K562 (cell line): ENCODE results near the gene MYO1E. TPM values are rescaled to one million over a fixed set of nuclear protein-coding genes. Genes with fewer than 3 reads are reported as not detected.

Source experiments
- ATAC-seq: fragments of 200-7000 bp; cut with Tn5 transposase; 3 replicates; pipeline ENCODE4 v1.9.1; 2020; ENCODE audit warnings: moderate library complexity
- BruUV-seq: library from RNA; stranded (reverse); fragments of 400-500 nt; replicated peaks from 2 replicates; lab custom pipeline; 2021; lab: Mats Ljungman, UMichigan
- CTCF ChIA-PET: fragments of 300-600 bp; formaldehyde crosslinking; extraction: SDS; loops from one replicate; lab custom pipeline; 2021; ENCODE audit warnings: low intra/inter-chr PET ratio; lab: Yijun Ruan, JAX
- POLR2A ChIA-PET: fragments of 300-600, 350-650 bp; sonication (Branson Sonifier 250); formaldehyde crosslinking; extraction: SDS; loops from one replicate; lab custom pipeline; 2021; ENCODE audit warnings: antibody characterized with exemption, inconsistent platforms; lab: Yijun Ruan, JAX
- DNase-seq, 4 experiments: peaks; one replicate each; pipeline versions ENCODE4 v3.0.0 to v3.0.0-alpha.2; 2011 to 2018; ENCODE audit warnings: low spot score in 3 of 4, mixed read lengths in 3 of 4; ENCODE audit errors: extremely low read depth in 1 of 4
- FAIRE-seq: peaks from 2 replicates; lab custom pipeline; 2011; peaks lifted over from hg19 to GRCh38; lab: Jason Lieb, UNC
- H2AFZ ChIP-seq: 2 replicates; pipeline ENCODE4 v1.6.0; 2011; ENCODE audit warnings: low read depth, low read length, control low read depth, inconsistent platforms
- H3K27ac ChIP-seq: fragments of 200-600 bp; 3 replicates; pipeline ENCODE4 v1.8.0; 2011; ENCODE audit warnings: low read depth, mild to moderate bottlenecking, control low read depth, inconsistent platforms, low read length, moderate library complexity, mixed read lengths; ENCODE audit errors: extremely low read depth
- H3K27me3 ChIP-seq, 2 experiments: fragments of 300-600 bp in 1 of 2; 2 replicates in 1 of 2; 3 replicates in 1 of 2; pipeline versions ENCODE4 v1.6.0 to v1.8.0; 2011; ENCODE audit warnings: inconsistent platforms in 2 of 2, low read length in 2 of 2, mild to moderate bottlenecking in 1 of 2, mixed read lengths in 1 of 2, moderate library complexity in 1 of 2; ENCODE audit not compliant: control insufficient read depth in 2 of 2, insufficient read depth in 2 of 2
- H3K36me3 ChIP-seq: fragments of 300-600 bp; 3 replicates; pipeline ENCODE4 v1.8.0; 2011; ENCODE audit warnings: mild to moderate bottlenecking, low read length, inconsistent platforms; ENCODE audit not compliant: control insufficient read depth, insufficient read depth
- H3K4me1 ChIP-seq, 2 experiments: fragments of 200-600 bp in 1 of 2; replicated peaks in 1 of 2; 2 replicates in 1 of 2; 3 replicates in 1 of 2; pipeline versions ENCODE4 v1.5.1 to v1.8.0; 2011; ENCODE audit warnings: inconsistent platforms in 2 of 2, low read length in 2 of 2, mild to moderate bottlenecking in 1 of 2, mixed read lengths in 1 of 2, moderate library complexity in 1 of 2; ENCODE audit not compliant: control insufficient read depth in 2 of 2, insufficient read depth in 2 of 2
- H3K4me2 ChIP-seq: 2 replicates; pipeline ENCODE4 v1.6.1; 2011; ENCODE audit warnings: low read length, control low read depth, inconsistent platforms, mixed read lengths; ENCODE audit not compliant: insufficient read depth
- H3K4me3 ChIP-seq: fragments of 200-600 bp; sonication (generic), shearing (Covaris generic); 2 replicates; pipeline ENCODE4 v1.5.1; 2016; ENCODE audit warnings: control low read depth, inconsistent platforms
- H3K79me2 ChIP-seq: fragments of 200-600 bp; 3 replicates; pipeline ENCODE4 v1.8.0; 2011; ENCODE audit warnings: low read length, inconsistent platforms; ENCODE audit not compliant: control insufficient read depth, insufficient read depth
- H3K9ac ChIP-seq, 2 experiments: 2 replicates each; pipeline versions ENCODE4 v1.6.0 to v1.6.1; 2011; ENCODE audit warnings: low read depth in 2 of 2, low read length in 2 of 2, control low read depth in 1 of 2, inconsistent platforms in 1 of 2, mild to moderate bottlenecking in 1 of 2, mixed read lengths in 1 of 2; ENCODE audit not compliant: insufficient read depth in 1 of 2
- H3K9me1 ChIP-seq: one replicate; pipeline ENCODE4 v1.6.0; 2011; ENCODE audit warnings: inconsistent platforms, mild to moderate bottlenecking, low read length, moderate library complexity; ENCODE audit not compliant: control insufficient read depth, insufficient read depth
- H3K9me3 ChIP-seq: replicated peaks from 2 replicates; pipeline ENCODE4 v1.5.1; 2011; ENCODE audit warnings: low read depth, low read length, inconsistent platforms; ENCODE audit not compliant: control insufficient read depth, insufficient read depth
- H4K20me1 ChIP-seq: replicated peaks from 2 replicates; pipeline ENCODE4 v1.6.1; 2011; ENCODE audit warnings: low read length, inconsistent platforms, mixed read lengths; ENCODE audit not compliant: control insufficient read depth, insufficient read depth
- DPF2 ChIP-seq: fragments of 450-650 bp; IDR thresholded peaks from 2 replicates; pipeline ENCODE4 v1.6.1; 2016
- ESRRB ChIP-seq: fragments of 250-450 bp; sonication (Bioruptor Pico); IDR thresholded peaks from 2 replicates; pipeline ENCODE4 v1.5.0; 2020; ENCODE audit warnings: mild to moderate bottlenecking, moderate library complexity, borderline replicate concordance
- FOXP1 ChIP-seq: sonication (generic); formaldehyde crosslinking; IDR thresholded peaks from 2 replicates; pipeline ENCODE4 v1.8.0; 2022; ENCODE audit warnings: mild to moderate bottlenecking, missing genetic modification reagents
- KAT8 ChIP-seq: fragments of 450-650 bp; IDR thresholded peaks from 2 replicates; pipeline ENCODE4 v1.6.1; 2016; ENCODE audit warnings: low read depth, mild to moderate bottlenecking
- PML ChIP-seq: IDR thresholded peaks from 2 replicates; pipeline ENCODE4 v1.6.1; 2012; ENCODE audit warnings: low read length, inconsistent platforms
- SAP30 ChIP-seq: fragments of 200-600 bp; sonication (generic); IDR thresholded peaks from 2 replicates; pipeline ENCODE4 v1.6.1; 2012; ENCODE audit warnings: borderline replicate concordance, low read depth, mild to moderate bottlenecking, moderate library complexity, low read length, control low read depth, inconsistent platforms; ENCODE audit not compliant: insufficient read depth, poor library complexity, severe bottlenecking
- SMARCC2 ChIP-seq: fragments of 450-650 bp; IDR thresholded peaks from 2 replicates; pipeline ENCODE4 v1.6.1; 2017; ENCODE audit warnings: antibody characterized with exemption, moderate library complexity, mild to moderate bottlenecking, low read depth
- ZBTB8A ChIP-seq: fragments of 450-650 bp; IDR thresholded peaks from 2 replicates; pipeline ENCODE4 v1.6.1; 2018; ENCODE audit warnings: mild to moderate bottlenecking, moderate library complexity; ENCODE audit not compliant: partially characterized antibody
- ZFP1 ChIP-seq: fragments of 450-650 bp; formaldehyde crosslinking; IDR thresholded peaks from 2 replicates; pipeline ENCODE4 v1.4.0; 2020; ENCODE audit warnings: mild to moderate bottlenecking, mixed read lengths
- ZNF668 ChIP-seq: fragments of 250-450 bp; sonication (Bioruptor Pico); IDR thresholded peaks from 2 replicates; pipeline ENCODE4 v1.8.0; 2022; ENCODE audit warnings: mild to moderate bottlenecking, inconsistent platforms
- ZNF75A ChIP-seq: fragments of 450-650 bp; formaldehyde crosslinking; IDR thresholded peaks from 2 replicates; pipeline ENCODE4 v1.4.0; 2020; ENCODE audit warnings: mild to moderate bottlenecking
- WGBS: fragments of 100-300 bp; shearing (Covaris generic); methylation state at CpG from one replicate; pipeline ENCODE4 v1.1.6; 2016; ENCODE audit warnings: low coverage, mixed read lengths; ENCODE audit not compliant: insufficient coverage; ENCODE audit errors: missing lambda C conversion rate; 5-methylcytosine and 5-hydroxymethylcytosine counted together
- in situ Hi-C: fragments of 300-500 bp; cut with MboI; formaldehyde crosslinking; loops from 4 replicates; pipeline ENCODE4 v1.15.0; 2018; ENCODE audit warnings: inconsistent platforms, mixed read lengths
- intact Hi-C: fragments of 100-400 bp; cut with micrococcal nuclease; formaldehyde crosslinking; loops from 2 replicates; pipeline ENCODE4 v1.14.2; 2022
- polyA plus RNA-seq, 8 experiments: library from polyadenylated mRNA; depleted of rRNA in 4 of 8; stranded (reverse) in 5 of 8; unstranded in 3 of 8; fragments of >200 nt; fragmentation: Nextera tagmentation in 2 of 8; fragmentation: Illumina TruSeq in 1 of 8; extraction: Ambion mirVana in 2 of 8; extraction: Trizol in 1 of 8; gene quantifications; 2 replicates each; pipeline versions ENCODE4 v1.2.1 to v1.2.3, GENCODE V29; 2011 to 2014; ENCODE audit warnings: inconsistent platforms in 1 of 8, missing spikeins in 1 of 8
- total RNA-seq, 7 experiments: library from RNA; depleted of rRNA in 6 of 7; stranded (reverse); fragments of >200 nt in 6 of 7; fragmentation: Illumina TruSeq in 2 of 7; extraction: Trizol in 2 of 7; gene quantifications; 2 replicates each; pipeline versions ENCODE4 v1.2.1 to v1.2.3, GENCODE V29; 2011 to 2021; ENCODE audit warnings: low replicate concordance in 1 of 7
- TF ChIP-seq, protein P1 (sequence below): fragments of 250-450 bp; sonication (Bioruptor Pico); IDR thresholded peaks from 2 replicates; pipeline ENCODE4 v1.8.0; 2022; ENCODE audit warnings: inconsistent platforms
- TF ChIP-seq, protein P2 (sequence below), 2 experiments: IDR thresholded peaks; 2 replicates each; pipeline ENCODE4 v1.6.1; 2012; ENCODE audit warnings: improper control_type of control experiment in 2 of 2, low read depth in 2 of 2, low read length in 2 of 2, borderline replicate concordance in 1 of 2
- TF ChIP-seq, protein P3 (sequence below): fragments of 250-450 bp; sonication (Bioruptor Pico); IDR thresholded peaks from 2 replicates; pipeline ENCODE4 v1.8.0; 2021; ENCODE audit warnings: borderline replicate concordance, mild to moderate bottlenecking, moderate library complexity; ENCODE audit not compliant: poor library complexity, severe bottlenecking

The MYO1E gene
- total and polyA plus RNA-seq, 9 of the 15 experiments (the other 6 are each of a cell fraction or from before 2014, with no cell fraction given), result under 0.01 to 0.44 (median 0.01) TPM; not detected in 6

DNA sequence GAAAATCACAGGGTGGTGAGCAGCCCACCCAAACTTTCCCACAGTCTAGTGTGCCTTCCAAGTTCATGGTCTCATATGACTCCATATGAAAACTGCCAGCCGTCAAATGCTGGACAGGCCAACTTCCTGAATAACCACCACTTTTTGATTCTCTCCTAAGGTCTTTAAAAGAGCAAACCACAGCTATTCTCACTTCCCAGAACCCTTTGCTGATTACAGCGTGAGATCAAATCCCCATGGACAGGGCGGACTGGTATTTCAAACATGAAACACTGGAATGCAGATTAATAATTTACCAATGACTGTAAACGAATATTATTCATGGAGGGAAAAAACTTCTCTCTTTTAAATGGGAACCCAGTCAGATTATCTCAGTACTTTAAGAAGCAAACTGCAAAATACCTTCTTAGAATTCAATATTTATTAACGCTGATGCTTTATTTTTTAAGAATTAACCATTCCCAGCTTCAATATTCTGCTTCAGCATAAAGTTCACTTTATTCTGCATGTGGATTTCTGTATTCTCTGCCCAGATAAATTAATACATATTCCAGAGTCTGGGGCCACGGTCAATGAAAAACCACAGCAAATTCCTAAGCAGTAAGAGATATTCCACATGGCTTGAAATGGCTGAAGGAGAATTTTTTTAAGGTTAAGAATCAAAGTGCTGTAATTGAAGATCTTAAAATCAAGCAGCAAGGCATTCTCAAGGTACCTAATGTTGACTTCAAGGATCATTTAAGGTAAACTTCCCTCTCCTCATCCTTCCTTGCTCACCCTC is 42.9 kb downstream of the MYO1E start (continued):
- TF ChIP-seq KAT8, result no peak

DNA sequence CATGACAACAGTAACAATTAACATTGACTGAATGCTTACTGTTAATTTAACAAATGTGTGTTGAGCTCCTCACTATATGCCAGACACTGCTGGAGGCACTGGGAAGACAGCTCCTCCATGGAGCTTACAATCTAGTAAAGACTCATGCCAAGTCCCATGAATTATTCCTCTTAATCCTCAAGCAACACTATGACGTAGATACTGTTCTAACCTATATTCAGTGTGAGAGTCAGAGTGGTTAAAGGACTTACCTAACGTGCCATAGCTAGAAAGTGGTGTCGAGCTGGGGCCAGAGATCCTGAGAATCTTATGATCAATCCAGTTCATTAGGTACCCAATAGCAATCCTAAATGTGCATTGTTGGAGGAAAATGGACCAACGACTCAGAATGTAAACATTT is 43.6 kb downstream of the MYO1E start:
- Histone ChIP-seq H3K9ac (no peak overlapping the region), H3K4me3 (no peak overlapping the region), H3K9me3 (no peaks in the 10 kb centered on the region), H3K36me3 (no peaks in the 10 kb centered on the region), H4K20me1 (no peaks in the 10 kb centered on the region), H3K79me2 (no peaks in the 10 kb centered on the region), H3K4me1 (no peaks in the 10 kb centered on the region), H3K9me1 (no peaks in the 10 kb centered on the region), H2AFZ (no peak overlapping the region), H3K27ac (no peak overlapping the region), H3K27me3 (peaks cover 0 to 6% of the 10 kb centered on the region in 2 experiments), H3K4me2 (no peak overlapping the region)
- in situ Hi-C loops, result no loop called here
- BruUV-seq, result no TSS peak
- FAIRE-seq (no peak), DNase-seq (no peak), ATAC-seq (no peak)
- WGBS, result 0% methylated on average over 4 of the region's 4 CpGs
- intact Hi-C loops, result no loop called here
- ChIA-PET POLR2A (no interaction called here), CTCF (no interaction called here)
- TF ChIP-seq ESRRB (CRISPR knock-in tag) (no peak), FOXP1 (CRISPR knock-in tag) (no peak), SMARCC2 (no peak), ZBTB8A (no peak), SAP30 (no peak), DPF2 (no peak), ZNF75A (no peak), PML (no peak), ZNF668 (CRISPR knock-in tag) (no peak), ZFP1 (CRISPR knock-in tag) (no peak)
- TF ChIP-seq, protein P1, sequence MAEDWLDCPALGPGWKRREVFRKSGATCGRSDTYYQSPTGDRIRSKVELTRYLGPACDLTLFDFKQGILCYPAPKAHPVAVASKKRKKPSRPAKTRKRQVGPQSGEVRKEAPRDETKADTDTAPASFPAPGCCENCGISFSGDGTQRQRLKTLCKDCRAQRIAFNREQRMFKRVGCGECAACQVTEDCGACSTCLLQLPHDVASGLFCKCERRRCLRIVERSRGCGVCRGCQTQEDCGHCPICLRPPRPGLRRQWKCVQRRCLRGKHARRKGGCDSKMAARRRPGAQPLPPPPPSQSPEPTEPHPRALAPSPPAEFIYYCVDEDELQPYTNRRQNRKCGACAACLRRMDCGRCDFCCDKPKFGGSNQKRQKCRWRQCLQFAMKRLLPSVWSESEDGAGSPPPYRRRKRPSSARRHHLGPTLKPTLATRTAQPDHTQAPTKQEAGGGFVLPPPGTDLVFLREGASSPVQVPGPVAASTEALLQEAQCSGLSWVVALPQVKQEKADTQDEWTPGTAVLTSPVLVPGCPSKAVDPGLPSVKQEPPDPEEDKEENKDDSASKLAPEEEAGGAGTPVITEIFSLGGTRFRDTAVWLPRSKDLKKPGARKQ (CRISPR knock-in tag), result no peak
- TF ChIP-seq, protein P2, sequence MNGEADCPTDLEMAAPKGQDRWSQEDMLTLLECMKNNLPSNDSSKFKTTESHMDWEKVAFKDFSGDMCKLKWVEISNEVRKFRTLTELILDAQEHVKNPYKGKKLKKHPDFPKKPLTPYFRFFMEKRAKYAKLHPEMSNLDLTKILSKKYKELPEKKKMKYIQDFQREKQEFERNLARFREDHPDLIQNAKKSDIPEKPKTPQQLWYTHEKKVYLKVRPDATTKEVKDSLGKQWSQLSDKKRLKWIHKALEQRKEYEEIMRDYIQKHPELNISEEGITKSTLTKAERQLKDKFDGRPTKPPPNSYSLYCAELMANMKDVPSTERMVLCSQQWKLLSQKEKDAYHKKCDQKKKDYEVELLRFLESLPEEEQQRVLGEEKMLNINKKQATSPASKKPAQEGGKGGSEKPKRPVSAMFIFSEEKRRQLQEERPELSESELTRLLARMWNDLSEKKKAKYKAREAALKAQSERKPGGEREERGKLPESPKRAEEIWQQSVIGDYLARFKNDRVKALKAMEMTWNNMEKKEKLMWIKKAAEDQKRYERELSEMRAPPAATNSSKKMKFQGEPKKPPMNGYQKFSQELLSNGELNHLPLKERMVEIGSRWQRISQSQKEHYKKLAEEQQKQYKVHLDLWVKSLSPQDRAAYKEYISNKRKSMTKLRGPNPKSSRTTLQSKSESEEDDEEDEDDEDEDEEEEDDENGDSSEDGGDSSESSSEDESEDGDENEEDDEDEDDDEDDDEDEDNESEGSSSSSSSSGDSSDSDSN (IDR thresholded peaks at IDR 0.05; ENCODE audit: borderline replicate concordance in 1 of 2, low read depth in 2 of 2, low read length in 2 of 2), result no peak
- TF ChIP-seq, protein P3, sequence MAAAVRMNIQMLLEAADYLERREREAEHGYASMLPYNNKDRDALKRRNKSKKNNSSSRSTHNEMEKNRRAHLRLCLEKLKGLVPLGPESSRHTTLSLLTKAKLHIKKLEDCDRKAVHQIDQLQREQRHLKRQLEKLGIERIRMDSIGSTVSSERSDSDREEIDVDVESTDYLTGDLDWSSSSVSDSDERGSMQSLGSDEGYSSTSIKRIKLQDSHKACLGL, result no peak
